Astrocyte of the hippocampus (primary cell): ENCODE data around the gene SLC10A3.
A peak's percentile ranks its signal among the peaks of the same experiment; 100 is the strongest.

ENCODE experiments used
- DNase-seq: peaks from one replicate; pipeline ENCODE4 v3.0.0; 2011; ENCODE audit warnings: low read depth, low spot score

Gene SLC10A3

DNA sequence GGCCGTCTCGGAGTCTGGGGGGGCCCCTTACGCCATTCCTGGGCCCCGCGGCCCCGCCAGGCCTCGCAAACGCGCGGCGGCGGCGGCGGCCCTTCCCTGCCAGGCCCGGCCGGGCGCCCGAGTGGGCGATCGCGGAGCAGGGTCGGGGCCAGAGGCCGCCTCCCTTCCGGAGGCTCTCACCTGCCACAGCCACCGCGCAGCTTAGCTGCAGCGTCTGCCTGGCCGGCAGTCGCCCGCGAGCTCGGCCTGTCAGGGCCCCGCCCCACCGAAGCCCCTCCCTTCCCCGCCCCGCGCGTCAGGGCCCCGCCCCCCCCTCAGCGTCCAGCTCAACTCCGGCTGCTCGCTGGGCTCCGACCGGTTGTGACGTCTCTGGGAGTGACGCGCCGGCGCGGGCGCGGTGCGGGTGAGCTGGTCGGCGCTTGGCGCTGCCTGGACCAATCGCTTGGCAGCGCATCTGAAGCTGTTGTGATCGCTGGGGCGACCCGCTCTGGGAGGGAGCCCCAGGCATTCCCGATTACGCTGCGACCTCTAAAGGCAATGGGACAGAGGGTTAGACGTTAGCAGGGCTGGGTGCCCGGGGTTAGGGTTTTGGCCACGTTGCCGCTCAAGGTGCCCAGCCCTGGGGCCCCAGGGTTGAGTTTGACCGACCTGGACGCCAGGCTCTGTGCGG lies at the start of gene SLC10A3:
TSS of gene SLC10A3 (minus strand) at position 216 of the 670 bp plus-strand sequence. CDS start 1,689 bp downstream, outside the sequence.
- peak; percentile 96 for DNase-seq

GRCh38 chrX:154539077-154539476 lies 48.6 kb upstream of the SLC10A3 start:
- DNase-seq, result no peak

- no peak for DNase-seq
Measured at GRCh38 chrX:154535892-154536291, 45.5 kb upstream of the SLC10A3 start.

DNA sequence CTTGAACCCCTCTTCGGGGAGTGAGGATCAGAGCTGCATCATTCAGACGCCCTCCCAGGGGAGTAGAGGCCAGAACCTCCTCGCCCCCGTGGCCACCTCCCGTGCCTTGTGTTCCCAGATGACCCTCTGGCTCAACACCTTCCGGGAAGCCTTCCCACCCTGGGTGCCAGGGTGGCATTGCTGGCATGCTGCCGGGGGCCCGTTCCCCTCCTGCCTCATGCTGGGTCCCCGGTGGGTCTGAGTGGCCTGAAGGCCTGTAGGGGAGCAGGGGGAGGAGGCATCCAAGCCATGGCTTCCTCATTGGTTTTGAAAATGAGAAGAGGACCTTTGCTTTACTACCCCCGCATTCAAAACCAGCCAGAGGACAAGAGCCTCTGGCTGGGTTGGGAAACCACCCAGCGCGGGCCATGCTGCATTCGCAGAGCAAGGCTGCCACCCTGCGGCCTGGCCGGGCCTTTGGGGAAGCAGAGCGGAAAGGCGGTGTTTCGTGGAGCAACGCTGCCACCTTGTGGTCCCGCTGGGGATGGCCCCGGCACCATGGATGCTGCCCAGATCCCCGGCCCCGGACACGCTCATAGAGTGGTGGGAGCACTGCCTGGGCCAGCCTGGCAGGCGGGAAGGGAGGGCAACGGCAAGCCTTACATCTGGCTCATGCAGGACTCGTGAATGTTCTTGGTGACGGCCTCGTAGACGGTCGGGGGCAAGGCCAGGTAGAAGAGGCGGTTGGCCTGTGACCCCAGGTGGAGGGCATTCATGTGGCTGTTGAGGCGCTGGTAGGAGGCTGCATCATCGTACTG lies 44.3 kb upstream of the SLC10A3 start:
- DNase-seq, result peak; percentile 90

- DNase-seq, result no peak
Measured at GRCh38 chrX:154532690-154533089, 42.3 kb upstream of the SLC10A3 start.

DNA sequence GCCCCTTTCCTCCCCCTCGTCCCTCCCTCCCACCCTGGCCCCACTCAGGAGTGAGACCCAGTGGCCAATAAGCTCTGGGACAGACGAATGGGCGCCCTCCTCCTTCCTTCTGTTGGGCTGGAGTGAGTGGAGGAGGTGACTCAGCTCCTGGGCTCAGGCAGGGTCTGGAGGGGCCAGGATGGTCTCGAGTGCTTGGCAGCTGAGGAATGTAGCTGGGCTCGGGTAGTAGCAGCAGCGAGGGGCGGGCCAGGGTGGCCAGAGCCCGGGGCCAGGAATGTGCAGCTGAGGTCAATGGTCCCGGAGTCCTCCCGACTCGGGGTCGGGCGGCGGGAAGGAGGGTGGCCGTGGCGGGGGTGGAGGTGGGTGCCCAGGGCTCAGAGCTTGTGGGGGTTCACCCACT lies 41.2 kb upstream of the SLC10A3 start:
- DNase-seq, result peak; percentile 88

GRCh38 chrX:154530286-154530685 lies 39.9 kb upstream of the SLC10A3 start:
- DNase-seq, result no peak

DNA sequence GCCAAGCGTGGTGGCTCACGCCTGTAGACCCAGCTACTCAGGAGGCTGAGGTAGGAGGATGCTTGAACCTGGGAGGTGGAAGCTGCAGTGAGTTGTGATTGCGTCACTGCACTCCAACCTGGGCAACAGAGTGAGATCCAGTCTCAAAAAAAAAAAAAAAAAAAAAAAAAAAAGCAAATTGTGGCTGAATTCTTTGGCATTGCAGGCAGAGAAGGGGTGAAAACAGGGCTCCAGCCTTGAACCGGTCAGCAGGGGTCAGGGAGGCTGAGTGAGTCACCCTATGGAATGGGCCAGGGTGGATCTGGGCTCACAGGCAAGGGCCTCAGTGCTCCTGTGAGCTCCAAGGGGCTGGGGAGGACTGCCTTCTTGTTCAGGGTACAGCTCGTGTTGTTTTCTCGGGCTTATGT lies 38.8 kb upstream of the SLC10A3 start:
- no peak for DNase-seq

DNA sequence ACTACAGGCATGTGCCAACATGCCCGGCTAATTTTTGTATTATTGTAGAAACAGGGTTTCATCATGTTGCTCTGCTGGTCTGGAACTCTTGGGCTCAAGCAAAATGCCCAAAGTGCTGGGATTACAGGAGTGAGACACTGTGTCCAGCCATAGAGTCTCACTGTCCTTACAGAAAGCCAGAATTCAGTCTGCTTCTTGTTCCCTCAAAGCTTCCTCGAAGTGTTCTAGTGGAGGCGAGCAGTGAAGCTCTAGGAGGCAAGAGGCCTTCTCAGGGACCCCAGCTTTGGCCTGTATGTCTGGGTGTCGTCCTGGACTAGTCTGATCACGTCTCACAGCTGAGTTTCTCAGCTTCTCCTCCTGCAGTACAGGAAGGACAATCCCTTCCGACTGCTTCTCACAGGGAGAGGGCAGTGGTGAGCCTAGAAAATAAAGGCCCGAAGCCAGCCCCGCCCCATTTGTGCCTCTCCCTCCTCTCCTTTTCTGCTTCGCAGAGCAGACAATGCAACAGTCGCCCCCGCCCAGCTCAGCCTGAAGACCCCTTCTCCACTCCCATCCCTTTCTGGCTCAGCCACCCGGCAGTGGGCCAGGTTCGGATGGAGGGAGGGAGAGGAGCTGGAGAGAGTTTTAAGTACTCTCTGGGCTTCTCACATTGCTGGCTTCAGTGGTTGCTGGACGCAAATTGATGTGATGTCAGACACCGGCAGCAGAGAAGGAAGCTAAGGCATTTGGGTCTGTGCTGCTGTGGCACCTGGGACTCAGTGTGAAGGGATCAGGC lies 36.7 kb upstream of the SLC10A3 start:
- peak; percentile 84 for DNase-seq

DNA sequence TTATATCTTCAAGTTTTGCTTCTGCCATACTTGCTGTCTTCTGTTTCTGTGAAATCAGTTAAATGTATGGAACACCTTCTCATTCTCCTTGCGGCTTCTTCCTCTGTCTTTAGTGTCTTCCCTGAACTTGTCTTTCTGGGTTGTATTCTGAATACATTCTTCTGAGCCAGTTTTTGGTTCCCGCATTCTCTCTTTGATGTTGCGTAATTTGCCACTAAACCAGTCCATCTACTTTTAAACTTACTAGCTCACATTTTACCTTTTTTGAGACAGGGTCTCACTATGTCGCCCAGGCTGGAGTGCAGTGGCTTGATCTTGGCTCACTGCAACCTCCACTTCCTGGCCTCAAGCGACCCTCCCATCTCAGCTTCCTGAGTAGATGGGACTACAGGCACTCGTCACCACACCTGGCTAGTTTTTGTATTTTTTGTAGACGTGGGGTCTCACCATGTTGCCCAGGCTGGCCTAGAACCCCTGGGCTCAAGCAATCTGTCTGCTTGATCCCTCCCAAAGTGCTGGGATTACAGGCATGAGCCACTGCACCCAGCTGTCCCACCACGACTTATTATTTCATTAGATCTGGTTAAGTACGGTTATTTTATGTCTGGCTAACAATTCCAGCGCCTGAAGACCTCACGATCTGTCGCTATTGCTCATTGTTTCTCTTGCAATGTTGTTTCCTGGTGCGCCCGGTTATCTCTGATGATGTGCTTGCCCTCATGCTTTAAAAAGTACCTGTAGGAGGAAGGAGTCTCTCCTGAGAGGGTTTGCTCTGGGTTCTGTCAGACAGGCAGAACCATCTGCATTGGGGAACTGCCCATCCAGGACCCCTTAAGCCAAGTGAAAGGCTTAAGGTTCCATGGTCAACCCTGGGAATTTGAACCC lies 35.4 kb upstream of the SLC10A3 start:
- DNase-seq, result no peak

GRCh38 chrX:154519389-154519788 lies 29.0 kb upstream of the SLC10A3 start:
- no peak for DNase-seq

DNA sequence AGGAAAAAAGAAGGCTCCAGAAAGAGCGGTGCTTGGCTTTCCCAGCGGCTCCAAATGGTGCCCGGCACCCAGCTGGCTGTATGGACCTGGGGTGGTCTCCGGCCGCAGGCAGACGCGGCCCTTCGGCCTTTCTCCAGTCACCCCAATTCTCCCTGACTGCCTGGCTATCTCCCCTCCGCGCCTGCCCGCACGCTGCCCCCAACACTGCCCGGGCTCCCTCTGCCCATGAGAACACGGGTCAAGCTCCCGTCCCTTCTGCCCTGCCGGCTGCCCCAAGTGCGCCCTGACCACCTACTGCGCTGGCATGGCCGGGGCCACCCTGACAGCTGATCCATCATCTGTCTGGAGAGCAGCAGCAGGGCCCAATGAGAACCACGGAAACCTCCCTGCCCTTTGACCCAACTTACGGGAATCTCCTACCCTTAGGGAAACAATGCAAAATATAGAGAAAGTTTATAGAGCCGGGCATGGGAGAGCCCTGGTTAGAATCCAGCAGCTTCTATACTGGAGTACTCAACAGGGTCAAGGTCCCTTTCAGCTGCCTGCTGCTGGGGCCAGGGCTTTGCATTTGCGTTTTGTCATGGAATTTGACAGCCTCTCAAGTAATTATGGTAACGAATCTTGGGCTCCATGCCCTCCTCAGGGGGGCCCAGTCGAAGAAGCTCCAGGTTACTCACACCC lies 26.8 kb upstream of the SLC10A3 start:
- DNase-seq, result no peak

DNA sequence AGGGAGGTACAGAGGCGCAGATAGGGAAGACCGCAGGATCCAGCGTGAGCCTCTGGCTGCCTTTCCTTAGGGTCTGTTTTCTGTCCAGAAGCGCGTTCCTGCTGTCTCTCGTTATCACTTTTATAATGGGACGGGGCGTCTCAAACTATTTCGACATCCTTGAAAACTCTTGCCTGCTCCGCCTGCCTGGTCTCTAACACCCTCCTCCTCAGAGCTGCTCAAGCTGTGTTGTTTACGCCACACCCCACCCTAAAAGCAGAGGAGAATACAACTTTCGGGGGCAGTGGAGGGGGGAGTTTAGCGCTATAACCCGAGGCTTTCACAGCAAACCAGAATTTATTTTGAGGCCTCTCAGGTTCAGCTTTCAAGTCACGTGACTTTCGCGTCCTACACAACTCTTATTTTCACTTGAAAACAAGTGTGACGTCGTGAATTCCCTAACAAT lies 26.2 kb upstream of the SLC10A3 start:
- DNase-seq, result peak; percentile 65

- DNase-seq, result peak; percentile 95
Measured at GRCh38 chrX:154515966-154516655, 25.7 kb upstream of the SLC10A3 start, which contains the start of gene FAM3A. Gene FAM3A (minus strand): TSS chrX:154516232. CDS start chrX:154515772, 460 bp downstream.

- DNase-seq, result peak; percentile 23
Measured at GRCh38 chrX:154515090-154515965, 24.9 kb upstream of the SLC10A3 start.

- no peak for DNase-seq
Measured at GRCh38 chrX:154513716-154514115, 23.3 kb upstream of the SLC10A3 start.

GRCh38 chrX:154512879-154513553 lies 22.6 kb upstream of the SLC10A3 start:
- no peak for DNase-seq

DNA sequence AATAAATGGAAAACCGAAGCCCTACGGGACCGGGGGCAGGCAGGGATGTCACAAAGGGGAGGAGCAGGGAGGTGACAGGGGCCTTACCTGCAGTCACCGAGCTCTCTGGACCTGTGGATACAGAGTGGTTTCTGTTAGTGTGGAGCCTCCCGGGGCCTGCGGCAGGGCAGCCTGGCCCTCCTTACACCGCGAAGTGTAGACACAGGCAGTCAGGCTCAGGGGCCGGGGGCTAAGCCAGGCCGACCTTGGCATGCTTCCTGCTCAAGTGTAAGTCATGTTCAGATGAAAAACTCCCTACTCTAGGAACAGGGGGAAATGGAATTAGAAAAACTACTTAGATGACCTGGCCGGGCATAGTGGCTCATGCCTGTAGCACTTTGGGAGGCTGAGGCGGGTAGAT lies 21.3 kb upstream of the SLC10A3 start:
- no peak for DNase-seq
